ENCODE measurements around the gene INTS12. TPM values are rescaled to one million over a fixed set of nuclear protein-coding genes. Genes with fewer than 3 reads are reported as not detected.

Gene INTS12
- total RNA-seq, 2 donors from 2014 or later, result 13.5 to 15.7 TPM

- no peak for DNase-seq
- Mint-ChIP-seq H3K27ac (no peak overlapping the region), H3K36me3 (ENCODE audit: low read depth) (no peaks in the 10 kb centered on the region), H3K27me3 (ENCODE audit: insufficient read depth) (peaks cover 8% of the 10 kb centered on the region), H3K4me3 (no peak overlapping the region), H3K9me3 (no peaks in the 10 kb centered on the region), H3K4me1 (no peaks in the 10 kb centered on the region)
- Histone ChIP-seq H3K4me3 (ENCODE audit: low read length) (no peak overlapping the region), H3K9me3 (ENCODE audit: control insufficient read depth, low read length) (no peaks in the 10 kb centered on the region), H3K4me1 (ENCODE audit: control insufficient read depth, insufficient read depth, low read length) (no peaks in the 10 kb centered on the region), H3K27ac (ENCODE audit: low read depth, low read length) (no peak overlapping the region), H3K36me3 (ENCODE audit: control insufficient read depth, insufficient read depth, low read length) (no peaks in the 10 kb centered on the region), H3K9ac (ENCODE audit: extremely low read depth, low read length, poor library complexity, severe bottlenecking) (no peak overlapping the region), H3K27me3 (ENCODE audit: control insufficient read depth, insufficient read depth, low read length, poor library complexity, severe bottlenecking) (peaks cover 4% of the 10 kb centered on the region)
- 69% methylated on average over 1 of the region's 1 CpG; no CpG with 5 or more reads in 1 of the 2 experiments for whole genome bisulfite sequencing, 2 experiments (ENCODE audit: insufficient coverage in 1 of 2, insufficient read length in 1 of 2)
- TF ChIP-seq CTCF (conservative IDR thresholded peaks at IDR 0.05), result no peak
Measured at GRCh38 chr4:105645440-105645839, 63.0 kb downstream of the INTS12 start.

- Histone ChIP-seq H3K9me3 (ENCODE audit: control insufficient read depth, low read length) (no peaks in the 10 kb centered on the region), H3K27ac (ENCODE audit: low read depth, low read length) (no peak overlapping the region)
- H3K27me3 Mint-ChIP-seq (ENCODE audit: insufficient read depth), result peaks cover 11% of the 10 kb centered on the region
Measured at GRCh38 chr4:105644257-105644656, 64.2 kb downstream of the INTS12 start.

GRCh38 chr4:105641845-105642244 lies 66.6 kb downstream of the INTS12 start:
- no peak overlapping the region for H3K4me3 Mint-ChIP-seq
- DNase-seq, result no peak
- no peak overlapping the region for H3K9ac ChIP-seq (ENCODE audit: extremely low read depth, low read length, poor library complexity, severe bottlenecking)
- H3K4me1 Mint-ChIP-seq, result peaks cover 3% of the 10 kb centered on the region
- H3K36me3 Mint-ChIP-seq (ENCODE audit: low read depth), result no peaks in the 10 kb centered on the region
- no peaks in the 10 kb centered on the region for H3K9me3 ChIP-seq (ENCODE audit: control insufficient read depth, low read length)
- H3K4me1 ChIP-seq (ENCODE audit: control insufficient read depth, insufficient read depth, low read length), result no peaks in the 10 kb centered on the region
- no peak overlapping the region for H3K27ac Mint-ChIP-seq
- no peaks in the 10 kb centered on the region for H3K27me3 ChIP-seq (ENCODE audit: control insufficient read depth, insufficient read depth, low read length, poor library complexity, severe bottlenecking)
- WGBS, 2 experiments (ENCODE audit: insufficient coverage in 1 of 2, insufficient read length in 1 of 2), result 95 to 100% methylated on average over 1 to 4 of the region's 4 CpGs
- no peak for TF ChIP-seq CTCF (conservative IDR thresholded peaks at IDR 0.05)
- H3K27me3 Mint-ChIP-seq (ENCODE audit: insufficient read depth), result peaks cover 5% of the 10 kb centered on the region
- H3K9me3 Mint-ChIP-seq, result no peaks in the 10 kb centered on the region
- no peak overlapping the region for H3K27ac ChIP-seq (ENCODE audit: low read depth, low read length)
- H3K36me3 ChIP-seq (ENCODE audit: control insufficient read depth, insufficient read depth, low read length), result no peaks in the 10 kb centered on the region
- no peak overlapping the region for H3K4me3 ChIP-seq (ENCODE audit: low read length)

More at GRCh38 chr4:105644257-105644656, 64.2 kb downstream of the INTS12 start:
- H3K9me3 Mint-ChIP-seq, result no peaks in the 10 kb centered on the region
- H3K4me3 Mint-ChIP-seq, result no peak overlapping the region
- 40 to 84% methylated on average over 1 to 2 of the region's 2 CpGs for WGBS, 2 experiments (ENCODE audit: insufficient coverage in 1 of 2, insufficient read length in 1 of 2)
- no peak for TF ChIP-seq CTCF (conservative IDR thresholded peaks at IDR 0.05)
- no peak overlapping the region for H3K4me3 ChIP-seq (ENCODE audit: low read length)
- H3K36me3 Mint-ChIP-seq (ENCODE audit: low read depth), result no peaks in the 10 kb centered on the region
- no peaks in the 10 kb centered on the region for H3K27me3 ChIP-seq (ENCODE audit: control insufficient read depth, insufficient read depth, low read length, poor library complexity, severe bottlenecking)
- no peak for DNase-seq
- no peak overlapping the region for H3K9ac ChIP-seq (ENCODE audit: extremely low read depth, low read length, poor library complexity, severe bottlenecking)
- no peaks in the 10 kb centered on the region for H3K36me3 ChIP-seq (ENCODE audit: control insufficient read depth, insufficient read depth, low read length)
- no peaks in the 10 kb centered on the region for H3K4me1 ChIP-seq (ENCODE audit: control insufficient read depth, insufficient read depth, low read length)
- no peak overlapping the region for H3K27ac Mint-ChIP-seq
- H3K4me1 Mint-ChIP-seq, result no peaks in the 10 kb centered on the region
